SU-DHL-6 (cell line): Measurements from ENCODE around the gene PDRG1.

Experiments
- H2AFZ ChIP-seq: fragments of 200-600 bp; sonication (generic); 2 replicates; pipeline ENCODE4 v1.6.1; 2014; ENCODE audit warnings: low read depth, mild to moderate bottlenecking, moderate library complexity, mixed read lengths, antibody characterized with exemption, low read length; ENCODE audit not compliant: severe bottlenecking
- H3F3A ChIP-seq: fragments of 200-600 bp; shearing (Covaris generic); 2 replicates; pipeline ENCODE4 v1.6.0; 2016; ENCODE audit warnings: antibody characterized with exemption, mild to moderate bottlenecking; ENCODE audit not compliant: insufficient read depth
- H3K27ac ChIP-seq: fragments of 200-600 bp; sonication (generic); 2 replicates; pipeline ENCODE4 v1.5.1; 2016; ENCODE audit warnings: low read depth, mild to moderate bottlenecking, low read length, moderate library complexity, mixed read lengths
- H3K27me3 ChIP-seq: fragments of 200-600 bp; sonication (generic), shearing (Covaris generic); 2 replicates; pipeline ENCODE4 v1.6.0; 2014; ENCODE audit warnings: mild to moderate bottlenecking, low read length
- H3K36me3 ChIP-seq: fragments of 200-600 bp; sonication (generic); 2 replicates; pipeline ENCODE4 v1.6.1; 2014; ENCODE audit warnings: mild to moderate bottlenecking, low read length, mixed read lengths
- H3K4me2 ChIP-seq: fragments of 300-600, 200-600 bp; shearing (Covaris generic), sonication (generic); 2 replicates; pipeline ENCODE4 v1.6.0; 2014; ENCODE audit warnings: low read length, low read depth, mild to moderate bottlenecking; ENCODE audit not compliant: poor library complexity, severe bottlenecking
- H3K4me3 ChIP-seq: fragments of 200-600 bp; sonication (generic); 2 replicates; pipeline ENCODE4 v1.5.1; 2014; ENCODE audit warnings: antibody characterized with exemption, low read length, mild to moderate bottlenecking, mixed read lengths; ENCODE audit not compliant: insufficient read depth, poor library complexity, severe bottlenecking
- H3K79me2 ChIP-seq: fragments of 200-600 bp; sonication (generic); 2 replicates; pipeline ENCODE4 v1.6.1; 2014; ENCODE audit warnings: mild to moderate bottlenecking, low read length, moderate library complexity; ENCODE audit not compliant: insufficient read depth
- H3K9ac ChIP-seq: fragments of 200-600 bp; sonication (generic); 2 replicates; pipeline ENCODE4 v1.7.0; 2014; ENCODE audit warnings: mild to moderate bottlenecking, low read length
- H3K9me2 ChIP-seq: fragments of 200-600 bp; sonication (generic); replicated peaks from 2 replicates; pipeline ENCODE4 v1.6.1; 2014; ENCODE audit warnings: low read length; ENCODE audit not compliant: insufficient read depth
- H3K9me3 ChIP-seq: fragments of 200-600 bp; sonication (generic); 2 replicates; pipeline ENCODE4 v1.6.1; 2014; ENCODE audit warnings: low read length, mixed read lengths; ENCODE audit not compliant: insufficient read depth
- H4K20me1 ChIP-seq: fragments of 200-600 bp; sonication (generic); 2 replicates; pipeline ENCODE4 v1.6.1; 2014; ENCODE audit warnings: low read depth, mild to moderate bottlenecking, antibody characterized with exemption, low read length, moderate library complexity, mixed read lengths
- CTCF ChIP-seq: fragments of 200-600 bp; sonication (generic); IDR thresholded peaks from one replicate; pipeline ENCODE4 v1.5.1; 2017; ENCODE audit warnings: antibody characterized with exemption, mild to moderate bottlenecking, low read length, moderate library complexity; ENCODE audit not compliant: insufficient read depth, poor library complexity, severe bottlenecking
- EZH2phosphoT487 ChIP-seq: fragments of 200-600 bp; sonication (generic), shearing (Covaris generic); conservative IDR thresholded peaks from 2 replicates; pipeline ENCODE4 v1.6.1; 2018; ENCODE audit warnings: mild to moderate bottlenecking, antibody characterized with exemption, low read length, moderate library complexity, mixed read lengths

The PDRG1 gene

DNA sequence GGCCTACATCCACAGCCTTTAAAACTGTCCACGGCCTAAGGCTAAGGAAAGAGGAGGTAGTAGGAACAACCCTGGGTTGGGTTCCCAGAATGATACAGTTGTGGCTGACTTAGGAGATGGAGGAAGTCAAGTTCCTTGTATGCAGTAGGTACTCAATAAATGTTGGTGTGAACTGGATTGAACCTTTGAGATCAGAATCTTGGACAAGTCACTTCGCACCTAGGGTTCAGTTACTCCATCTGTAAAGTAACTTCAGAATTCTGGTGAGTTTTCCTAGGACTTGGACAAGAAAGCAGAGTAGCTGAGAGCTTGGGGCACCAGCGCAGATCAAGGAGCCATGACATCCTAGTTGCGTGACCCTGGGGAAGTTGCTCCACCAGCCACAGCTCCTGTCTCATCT is 25.2 kb upstream of the PDRG1 start:
- H3K4me3 ChIP-seq = no peak overlapping the region
- no peaks in the 10 kb centered on the region for H3F3A ChIP-seq
- H4K20me1 ChIP-seq = no peaks in the 10 kb centered on the region; the same call in 1 of the 2 replicates
- no peak for TF ChIP-seq CTCF
- TF ChIP-seq EZH2phosphoT487 = no peak
- no peaks in the 10 kb centered on the region for H3K79me2 ChIP-seq
- no peak overlapping the region for H3K27ac ChIP-seq
- no peak overlapping the region for H3K9ac ChIP-seq
- no peaks in the 10 kb centered on the region for H3K27me3 ChIP-seq
- H3K9me3 ChIP-seq = no peaks in the 10 kb centered on the region
- no peaks in the 10 kb centered on the region for H3K36me3 ChIP-seq
- H3K4me2 ChIP-seq = no peak overlapping the region
- no peak overlapping the region for H2AFZ ChIP-seq
- no peaks in the 10 kb centered on the region for H3K9me2 ChIP-seq

DNA sequence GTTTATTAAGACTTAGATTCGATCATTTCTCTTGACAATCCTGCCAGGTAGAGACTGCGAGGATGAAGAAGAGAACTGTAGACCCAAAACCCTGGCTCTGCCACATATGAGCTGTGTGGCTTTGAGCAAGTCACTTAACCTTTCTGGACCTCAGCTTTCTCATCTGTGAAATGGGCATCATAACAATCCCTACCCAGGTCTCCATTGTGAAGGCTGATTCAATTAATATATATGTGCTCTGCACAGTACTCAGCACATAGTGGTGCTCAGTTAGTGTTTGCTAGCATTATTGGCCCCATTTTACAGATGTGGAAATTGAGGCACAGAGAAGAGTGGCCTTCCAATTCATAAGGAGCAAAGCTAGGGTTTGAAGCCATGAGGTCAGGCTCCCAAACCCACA is 24.0 kb upstream of the PDRG1 start:
- no peaks in the 10 kb centered on the region for H3K36me3 ChIP-seq
- H2AFZ ChIP-seq = no peak overlapping the region
- no peaks in the 10 kb centered on the region for H3F3A ChIP-seq
- H3K9me3 ChIP-seq = no peaks in the 10 kb centered on the region
- no peaks in the 10 kb centered on the region; the same call in 1 of the 2 replicates for H4K20me1 ChIP-seq
- H3K9ac ChIP-seq = no peak overlapping the region
- no peak overlapping the region for H3K27ac ChIP-seq
- no peaks in the 10 kb centered on the region for H3K9me2 ChIP-seq
- no peaks in the 10 kb centered on the region for H3K27me3 ChIP-seq
- H3K4me2 ChIP-seq = no peak overlapping the region
- TF ChIP-seq CTCF (no peak), EZH2phosphoT487 (no peak)
- no peak overlapping the region for H3K4me3 ChIP-seq
- H3K79me2 ChIP-seq = no peaks in the 10 kb centered on the region

GRCh38 chr20:31974951-31975487 is 23.2 kb upstream of the PDRG1 start:
- Histone ChIP-seq H3K27ac (no peak overlapping the region), H3K27me3 (no peaks in the 10 kb centered on the region), H2AFZ (no peak overlapping the region), H3K9ac (no peak overlapping the region), H3F3A (no peaks in the 10 kb centered on the region), H3K79me2 (no peaks in the 10 kb centered on the region), H4K20me1 (no peaks in the 10 kb centered on the region; the same call in 1 of the 2 replicates), H3K36me3 (no peaks in the 10 kb centered on the region), H3K9me3 (no peaks in the 10 kb centered on the region), H3K9me2 (no peaks in the 10 kb centered on the region), H3K4me2 (no peak overlapping the region), H3K4me3 (no peak overlapping the region)
- no peak for TF ChIP-seq CTCF
- TF ChIP-seq EZH2phosphoT487 = no peak
